Parathyroid adenoma (tissue), 2 donors: ENCODE data around the gene CCDC85C.

Source experiments
- H2AFZ ChIP-seq: fragments of 300-600 bp; sonication (generic); one replicate; pipeline ENCODE4 v1.7.0; 2017; ENCODE audit warnings: antibody characterized with exemption, mild to moderate bottlenecking
- H3K27ac ChIP-seq: fragments of 300-600 bp; sonication (generic); one replicate; pipeline ENCODE4 v1.7.0; 2017
- H3K27me3 ChIP-seq: fragments of 300-600 bp; sonication (generic); one replicate; pipeline ENCODE4 v1.7.0; 2017; ENCODE audit warnings: low read length; ENCODE audit not compliant: control insufficient read depth, insufficient read depth
- H3K36me3 ChIP-seq: fragments of 300-600 bp; sonication (generic); one replicate; pipeline ENCODE4 v1.7.0; 2017; ENCODE audit warnings: low read length; ENCODE audit not compliant: control insufficient read depth, insufficient read depth
- H3K4me1 ChIP-seq: fragments of 300-600 bp; sonication (generic); one replicate; pipeline ENCODE4 v1.7.0; 2017; ENCODE audit warnings: control low read depth
- H3K4me2 ChIP-seq: fragments of 300-600 bp; sonication (generic); one replicate; pipeline ENCODE4 v1.7.0; 2017; ENCODE audit warnings: low read length
- H3K4me3 ChIP-seq: fragments of 300-600 bp; sonication (generic); one replicate; pipeline ENCODE4 v1.7.0; 2017; ENCODE audit warnings: low read depth, low read length
- H3K79me2 ChIP-seq: fragments of 300-600 bp; sonication (generic); one replicate; pipeline ENCODE4 v1.7.0; 2017; ENCODE audit warnings: control low read depth
- H3K9ac ChIP-seq: fragments of 300-600 bp; sonication (generic); one replicate; pipeline ENCODE4 v1.7.0; 2017; ENCODE audit warnings: mild to moderate bottlenecking
- H3K9me3 ChIP-seq: fragments of 300-600 bp; sonication (generic); one replicate; pipeline ENCODE4 v1.7.0; 2017; ENCODE audit warnings: low read length; ENCODE audit not compliant: control insufficient read depth
- TF ChIP-seq, protein P1 (sequence below): fragments of 300-600 bp; sonication (generic); IDR thresholded peaks from one replicate; pipeline ENCODE4 v1.7.0; 2017; ENCODE audit warnings: antibody characterized with exemption, mild to moderate bottlenecking
- donor health status: primary hyperparathyroidism.

The CCDC85C gene

GRCh38 chr14:99575043-99576023 lies 28.7 kb downstream of the CCDC85C start:
- H3K4me3 ChIP-seq = no peak overlapping the region
- H3K27ac ChIP-seq = peak overlapping the region; percentile 55
- no peaks in the 10 kb centered on the region for H3K36me3 ChIP-seq
- no peaks in the 10 kb centered on the region for H3K9me3 ChIP-seq
- peak overlapping the region; percentile 53 for H3K4me2 ChIP-seq
- TF ChIP-seq, protein P1, sequence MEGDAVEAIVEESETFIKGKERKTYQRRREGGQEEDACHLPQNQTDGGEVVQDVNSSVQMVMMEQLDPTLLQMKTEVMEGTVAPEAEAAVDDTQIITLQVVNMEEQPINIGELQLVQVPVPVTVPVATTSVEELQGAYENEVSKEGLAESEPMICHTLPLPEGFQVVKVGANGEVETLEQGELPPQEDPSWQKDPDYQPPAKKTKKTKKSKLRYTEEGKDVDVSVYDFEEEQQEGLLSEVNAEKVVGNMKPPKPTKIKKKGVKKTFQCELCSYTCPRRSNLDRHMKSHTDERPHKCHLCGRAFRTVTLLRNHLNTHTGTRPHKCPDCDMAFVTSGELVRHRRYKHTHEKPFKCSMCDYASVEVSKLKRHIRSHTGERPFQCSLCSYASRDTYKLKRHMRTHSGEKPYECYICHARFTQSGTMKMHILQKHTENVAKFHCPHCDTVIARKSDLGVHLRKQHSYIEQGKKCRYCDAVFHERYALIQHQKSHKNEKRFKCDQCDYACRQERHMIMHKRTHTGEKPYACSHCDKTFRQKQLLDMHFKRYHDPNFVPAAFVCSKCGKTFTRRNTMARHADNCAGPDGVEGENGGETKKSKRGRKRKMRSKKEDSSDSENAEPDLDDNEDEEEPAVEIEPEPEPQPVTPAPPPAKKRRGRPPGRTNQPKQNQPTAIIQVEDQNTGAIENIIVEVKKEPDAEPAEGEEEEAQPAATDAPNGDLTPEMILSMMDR = no peak
- no peaks in the 10 kb centered on the region for H3K27me3 ChIP-seq
- peaks cover 67% of the 10 kb centered on the region for H3K4me1 ChIP-seq
- H3K9ac ChIP-seq = no peak overlapping the region
- peaks cover 26% of the 10 kb centered on the region for H3K79me2 ChIP-seq
- H2AFZ ChIP-seq = peak overlapping the region; percentile 65

- Histone ChIP-seq H3K9ac (no peak overlapping the region), H3K36me3 (no peaks in the 10 kb centered on the region), H3K27me3 (no peaks in the 10 kb centered on the region), H3K27ac (peak overlapping the region; percentile 55), H3K9me3 (no peaks in the 10 kb centered on the region), H3K4me3 (no peak overlapping the region), H2AFZ (peak overlapping the region; percentile 65), H3K79me2 (peaks cover 29% of the 10 kb centered on the region), H3K4me2 (peak overlapping the region; percentile 43), H3K4me1 (peaks cover 72% of the 10 kb centered on the region)
- TF ChIP-seq, protein P1 = no peak
Measured at GRCh38 chr14:99574099-99574880, 29.7 kb downstream of the CCDC85C start.

- Histone ChIP-seq H3K9me3 (no peaks in the 10 kb centered on the region), H3K36me3 (no peaks in the 10 kb centered on the region), H3K4me1 (peaks cover 75% of the 10 kb centered on the region), H3K79me2 (peaks cover 24% of the 10 kb centered on the region), H2AFZ (no peak overlapping the region), H3K4me2 (no peak overlapping the region), H3K27ac (peak overlapping the region; percentile 78), H3K27me3 (no peaks in the 10 kb centered on the region), H3K9ac (no peak overlapping the region), H3K4me3 (no peak overlapping the region)
- TF ChIP-seq, protein P1 = no peak
Measured at GRCh38 chr14:99573436-99574098, 30.4 kb downstream of the CCDC85C start.

GRCh38 chr14:99573000-99573330 lies 31.0 kb downstream of the CCDC85C start:
- Histone ChIP-seq H3K4me2 (peak overlapping the region; percentile 52), H3K27ac (peak overlapping the region; percentile 78), H3K9me3 (no peaks in the 10 kb centered on the region), H3K79me2 (peaks cover 21% of the 10 kb centered on the region), H3K27me3 (no peaks in the 10 kb centered on the region), H3K9ac (no peak overlapping the region), H3K36me3 (no peaks in the 10 kb centered on the region), H3K4me1 (peaks cover 78% of the 10 kb centered on the region), H2AFZ (no peak overlapping the region), H3K4me3 (no peak overlapping the region)
- TF ChIP-seq, protein P1 = no peak
